CD4-positive, alpha-beta T cell treated with Interleukin-12 subunit alpha and Interleukin-12 subunit beta, for 1 hour (primary cell): ENCODE data around the gene PHLDB1.
A peak's percentile ranks its signal among the peaks of the same experiment; 100 is the strongest.
"Not testable (repeated sequence)": the region's sequence is repeated elsewhere in the genome, so short reads cannot be mapped to it uniquely, and the experiment has no call there.

Experiments
- DNase-seq: peaks from one replicate; pipeline ENCODE4 v3.0.0-alpha.2; 2020

The PHLDB1 gene

GRCh38 chr11:118606157-118606843, 1.1 kb upstream of the PHLDB1 start:
- no peak for DNase-seq

GRCh38 chr11:118606844-118607228, 579 bp upstream of the PHLDB1 start:
- DNase-seq = no peak

- DNase-seq = peak; percentile 87
These were observed 1.2 kb downstream of the PHLDB1 start for GRCh38 chr11:118608360-118609227.

- DNase-seq = peak; percentile 38
These were observed 2.2 kb downstream of the PHLDB1 start for GRCh38 chr11:118609380-118610224.

- no peak for DNase-seq
These were observed 2.9 kb downstream of the PHLDB1 start for GRCh38 chr11:118610225-118610772.

GRCh38 chr11:118610773-118611432, 3.5 kb downstream of the PHLDB1 start:
- peak; percentile 88 for DNase-seq

- not testable (repeated sequence) for DNase-seq
These were observed 4.0 kb downstream of the PHLDB1 start for GRCh38 chr11:118611433-118611795.

GRCh38 chr11:118612378-118612777, 5.0 kb downstream of the PHLDB1 start:
- DNase-seq = no peak

GRCh38 chr11:118614511-118614910, 7.1 kb downstream of the PHLDB1 start:
- DNase-seq = no peak

- DNase-seq = no peak
These were observed 8.0 kb downstream of the PHLDB1 start for GRCh38 chr11:118615282-118615975.

- DNase-seq = no peak
These were observed 8.6 kb downstream of the PHLDB1 start for GRCh38 chr11:118615976-118616371.

- no peak for DNase-seq
These were observed 10.9 kb downstream of the PHLDB1 start for GRCh38 chr11:118618115-118618990.

GRCh38 chr11:118618991-118619375, 11.6 kb downstream of the PHLDB1 start:
- DNase-seq = no peak

GRCh38 chr11:118619444-118620197, 12.2 kb downstream of the PHLDB1 start:
- DNase-seq = no peak

- no peak for DNase-seq
These were observed 13.2 kb downstream of the PHLDB1 start for GRCh38 chr11:118620529-118621070.

- DNase-seq = peak; percentile 4
These were observed 13.8 kb downstream of the PHLDB1 start for GRCh38 chr11:118621071-118621783.

GRCh38 chr11:118621784-118622375, 14.5 kb downstream of the PHLDB1 start:
- no peak for DNase-seq
